ENCODE data around the gene USF2. TPM values are rescaled to one million over a fixed set of nuclear protein-coding genes. Genes with fewer than 3 reads are reported as not detected.

The USF2 gene
- polyA plus RNA-seq, 1 experiment = 55.6 TPM

DNA sequence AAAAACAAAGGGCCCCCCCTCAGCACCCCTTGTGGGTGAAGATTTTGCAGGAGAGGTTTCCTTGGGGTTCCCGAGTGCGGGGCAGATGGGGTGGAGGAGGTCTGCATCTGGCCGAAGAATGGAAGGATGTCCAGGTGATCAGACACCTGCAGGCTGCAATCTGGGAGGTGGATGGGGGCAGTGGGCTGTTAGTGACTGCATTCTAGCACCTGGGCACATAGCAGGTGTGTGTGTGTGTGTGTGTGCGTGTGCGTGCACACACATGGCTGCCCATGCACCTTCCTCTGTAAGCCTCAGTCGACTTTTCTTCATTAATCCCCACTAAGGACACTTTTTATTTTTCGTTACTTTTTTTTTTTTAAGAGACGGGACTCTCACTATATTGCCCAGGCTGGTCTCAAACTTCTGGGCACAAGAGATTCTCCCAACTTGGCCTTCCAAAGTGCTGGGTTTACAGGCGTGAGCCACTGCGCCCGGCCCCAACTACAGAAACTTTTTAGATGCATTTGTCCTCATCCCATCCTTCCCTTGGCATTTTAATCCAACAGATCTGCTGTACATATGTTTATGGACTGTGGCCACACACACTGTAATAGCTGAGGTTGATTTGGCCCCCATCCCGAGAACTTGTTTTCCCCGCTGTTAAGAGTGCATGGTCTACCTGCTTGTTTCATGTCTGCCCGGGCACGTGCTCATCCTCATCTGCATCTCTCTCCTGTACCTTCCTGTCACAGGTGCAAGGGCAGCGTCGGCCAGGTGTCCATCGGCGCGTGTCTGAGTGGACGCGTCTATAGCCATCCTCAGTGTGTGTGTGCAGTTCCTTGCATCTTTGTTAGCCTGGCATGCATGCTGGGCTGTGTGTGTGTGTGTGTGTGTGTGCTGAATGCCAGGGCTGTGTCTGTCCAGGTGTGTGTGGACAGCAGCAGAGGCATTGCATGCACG is 23.9 kb downstream of the USF2 start:
- Histone ChIP-seq H3K27ac (ENCODE audit: low read depth, low read length) (no peak overlapping the region), H3K4me3 (ENCODE audit: low read depth, low read length) (no peak overlapping the region), H3K9me3 (ENCODE audit: control insufficient read depth, insufficient read depth, low read length) (no peaks in the 10 kb centered on the region; the same call in 1 of the 2 replicates), H3K27me3 (ENCODE audit: control insufficient read depth, insufficient read depth, low read length) (peaks cover 14% of the 10 kb centered on the region)
- CTCF ChIA-PET = no interaction called here
- TF ChIP-seq, protein P1, sequence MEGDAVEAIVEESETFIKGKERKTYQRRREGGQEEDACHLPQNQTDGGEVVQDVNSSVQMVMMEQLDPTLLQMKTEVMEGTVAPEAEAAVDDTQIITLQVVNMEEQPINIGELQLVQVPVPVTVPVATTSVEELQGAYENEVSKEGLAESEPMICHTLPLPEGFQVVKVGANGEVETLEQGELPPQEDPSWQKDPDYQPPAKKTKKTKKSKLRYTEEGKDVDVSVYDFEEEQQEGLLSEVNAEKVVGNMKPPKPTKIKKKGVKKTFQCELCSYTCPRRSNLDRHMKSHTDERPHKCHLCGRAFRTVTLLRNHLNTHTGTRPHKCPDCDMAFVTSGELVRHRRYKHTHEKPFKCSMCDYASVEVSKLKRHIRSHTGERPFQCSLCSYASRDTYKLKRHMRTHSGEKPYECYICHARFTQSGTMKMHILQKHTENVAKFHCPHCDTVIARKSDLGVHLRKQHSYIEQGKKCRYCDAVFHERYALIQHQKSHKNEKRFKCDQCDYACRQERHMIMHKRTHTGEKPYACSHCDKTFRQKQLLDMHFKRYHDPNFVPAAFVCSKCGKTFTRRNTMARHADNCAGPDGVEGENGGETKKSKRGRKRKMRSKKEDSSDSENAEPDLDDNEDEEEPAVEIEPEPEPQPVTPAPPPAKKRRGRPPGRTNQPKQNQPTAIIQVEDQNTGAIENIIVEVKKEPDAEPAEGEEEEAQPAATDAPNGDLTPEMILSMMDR (IDR thresholded peaks at IDR 0.05; ENCODE audit: low read depth, low read length) = no peak
- POLR2A ChIA-PET = no interaction called here
- DNase-seq (ENCODE audit: low read depth, low spot score) = no peak

DNA sequence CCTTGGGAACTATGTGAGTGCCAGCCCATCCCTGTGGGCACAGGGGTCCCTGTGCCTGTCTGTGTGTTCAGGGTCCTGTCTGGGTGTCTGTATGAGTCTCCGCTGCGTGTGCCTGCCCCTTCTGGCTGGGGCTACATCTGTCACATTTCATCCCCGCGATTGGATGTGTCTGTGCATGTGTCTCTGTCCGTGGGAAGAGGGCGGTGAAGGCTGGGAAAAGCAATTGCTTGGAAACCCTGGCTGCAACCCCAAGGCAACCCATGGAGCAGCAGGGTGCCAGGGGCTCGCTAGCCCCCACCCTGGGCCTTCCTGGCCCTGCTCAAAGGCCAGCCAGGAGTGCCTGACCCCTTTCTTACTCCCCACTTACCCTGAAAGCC is 24.6 kb downstream of the USF2 start:
- Histone ChIP-seq H3K4me3 (ENCODE audit: low read depth, low read length) (no peak overlapping the region), H3K9me3 (ENCODE audit: control insufficient read depth, insufficient read depth, low read length) (peaks cover 5% of the 10 kb centered on the region; the same call in 1 of the 2 replicates), H3K27me3 (ENCODE audit: control insufficient read depth, insufficient read depth, low read length) (peaks cover 14% of the 10 kb centered on the region), H3K27ac (ENCODE audit: low read depth, low read length) (no peak overlapping the region)
- TF ChIP-seq, protein P1 (IDR thresholded peaks at IDR 0.05; ENCODE audit: low read depth, low read length) = no peak
- POLR2A ChIA-PET = no interaction called here
- CTCF ChIA-PET = no interaction called here
- DNase-seq (ENCODE audit: low read depth, low spot score) = no peak

DNA sequence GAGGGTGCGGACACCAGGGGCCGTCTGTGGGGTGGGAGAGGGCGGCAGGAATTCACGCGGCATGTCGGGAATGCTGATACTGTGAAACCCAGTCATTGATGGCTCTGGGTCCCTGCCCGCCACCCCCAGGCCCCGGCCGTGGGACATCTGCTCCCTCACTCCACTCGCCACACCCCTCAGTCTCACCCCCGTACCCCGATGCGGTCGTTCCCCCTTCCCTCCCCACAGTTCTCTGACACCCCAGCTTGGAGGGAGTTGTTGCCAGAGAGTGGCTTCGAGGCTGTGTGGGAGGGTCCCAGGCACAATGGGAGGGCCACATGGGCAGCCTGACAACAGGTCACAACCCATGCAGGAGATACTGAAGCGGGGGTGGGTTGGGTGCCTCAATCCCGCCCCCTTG is 25.0 kb downstream of the USF2 start:
- ChIA-PET POLR2A (no interaction called here), CTCF (no interaction called here)
- H3K27me3 ChIP-seq (ENCODE audit: control insufficient read depth, insufficient read depth, low read length) = peaks cover 14% of the 10 kb centered on the region
- peaks cover 7% of the 10 kb centered on the region; the same call in 1 of the 2 replicates for H3K9me3 ChIP-seq (ENCODE audit: control insufficient read depth, insufficient read depth, low read length)
- no peak overlapping the region for H3K4me3 ChIP-seq (ENCODE audit: low read depth, low read length)
- TF ChIP-seq, protein P1 (IDR thresholded peaks at IDR 0.05; ENCODE audit: low read depth, low read length) = no peak
- H3K27ac ChIP-seq (ENCODE audit: low read depth, low read length) = no peak overlapping the region
- DNase-seq (ENCODE audit: low read depth, low spot score) = no peak

DNA sequence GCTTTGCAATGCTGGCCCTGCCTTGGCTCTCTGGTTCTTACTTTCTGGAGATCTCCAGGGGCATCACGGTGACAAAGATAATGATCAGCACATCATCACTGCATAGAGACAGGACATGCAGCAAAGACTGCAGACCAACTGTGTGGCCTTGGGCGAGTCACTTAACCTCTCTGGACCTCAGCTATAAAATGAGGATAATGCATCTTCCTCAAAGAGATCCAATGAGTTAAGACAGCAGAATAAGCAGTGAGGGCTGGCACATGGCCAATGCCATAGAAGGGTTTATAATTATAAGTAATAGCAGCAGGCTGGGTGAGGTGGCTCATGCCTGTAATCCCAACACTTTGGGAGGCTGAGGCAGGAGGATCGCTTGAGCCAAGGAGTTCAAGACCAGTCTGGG is 25.6 kb downstream of the USF2 start:
- Histone ChIP-seq H3K9me3 (ENCODE audit: control insufficient read depth, insufficient read depth, low read length) (peaks cover 12% of the 10 kb centered on the region; the same call in 1 of the 2 replicates), H3K4me3 (ENCODE audit: low read depth, low read length) (no peak overlapping the region), H3K27ac (ENCODE audit: low read depth, low read length) (no peak overlapping the region), H3K27me3 (ENCODE audit: control insufficient read depth, insufficient read depth, low read length) (peaks cover 14% of the 10 kb centered on the region)
- POLR2A ChIA-PET = no interaction called here
- CTCF ChIA-PET = no interaction called here
- TF ChIP-seq, protein P1 (IDR thresholded peaks at IDR 0.05; ENCODE audit: low read depth, low read length) = no peak
- no peak for DNase-seq (ENCODE audit: low read depth, low spot score)

All from AG04450 (cell line).